VCaP (cell line): Measurements from ENCODE around the gene CALML4.

Source experiments
- H3K27ac ChIP-seq: fragments of 450-650 bp; 2 replicates; pipeline ENCODE4 v1.5.1; 2017
- CTCF ChIP-seq: fragments of 450-650 bp; conservative IDR thresholded peaks from 2 replicates; pipeline ENCODE4 v1.5.1; 2017; ENCODE audit warnings: mild to moderate bottlenecking, moderate library complexity

CALML4 gene

DNA sequence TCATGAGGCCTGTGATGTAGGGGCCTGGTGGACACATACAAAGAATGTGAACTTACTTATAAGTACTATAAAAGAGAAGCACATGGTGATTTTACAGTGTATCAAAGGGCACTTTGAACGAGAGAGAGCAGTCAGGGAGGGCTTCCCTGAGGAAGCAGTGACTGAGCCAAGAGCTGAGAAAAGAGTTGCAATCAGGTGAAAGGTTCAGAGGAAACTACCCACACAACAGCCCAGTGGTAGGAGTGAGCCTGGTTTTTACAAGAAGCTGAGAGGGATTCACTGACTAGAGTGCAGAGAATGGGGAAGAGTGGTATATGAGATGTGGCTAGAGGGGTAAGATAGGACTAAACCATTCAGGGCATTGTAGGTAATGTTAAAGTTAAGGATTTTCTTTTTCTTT, 57.1 kb downstream of the CALML4 start:
- no peak for TF ChIP-seq CTCF
- H3K27ac ChIP-seq, result no peak overlapping the region

DNA sequence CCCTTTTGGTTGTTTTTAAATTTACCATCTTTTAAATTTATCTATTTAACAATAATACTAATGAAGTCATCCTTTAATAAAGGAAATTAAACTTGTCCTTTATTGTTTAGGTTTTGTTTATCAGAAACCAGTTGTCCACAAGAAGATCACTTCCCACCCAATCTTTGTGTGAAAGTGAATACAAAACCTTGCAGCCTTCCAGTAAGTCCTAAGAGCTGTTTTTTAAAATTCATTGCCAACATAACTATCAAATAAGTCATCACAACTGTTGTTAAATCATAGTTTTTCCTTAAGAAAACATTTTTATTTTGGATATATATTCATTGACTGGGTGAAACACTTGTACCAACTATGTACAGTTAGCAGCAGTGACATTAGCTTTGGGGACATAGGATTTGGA, 59.4 kb downstream of the CALML4 start:
- no peak for TF ChIP-seq CTCF
- no peak overlapping the region for H3K27ac ChIP-seq

- H3K27ac ChIP-seq, result no peak overlapping the region
- TF ChIP-seq CTCF, result no peak
These were observed 61.3 kb downstream of the CALML4 start for GRCh38 chr15:68143785-68144184.

DNA sequence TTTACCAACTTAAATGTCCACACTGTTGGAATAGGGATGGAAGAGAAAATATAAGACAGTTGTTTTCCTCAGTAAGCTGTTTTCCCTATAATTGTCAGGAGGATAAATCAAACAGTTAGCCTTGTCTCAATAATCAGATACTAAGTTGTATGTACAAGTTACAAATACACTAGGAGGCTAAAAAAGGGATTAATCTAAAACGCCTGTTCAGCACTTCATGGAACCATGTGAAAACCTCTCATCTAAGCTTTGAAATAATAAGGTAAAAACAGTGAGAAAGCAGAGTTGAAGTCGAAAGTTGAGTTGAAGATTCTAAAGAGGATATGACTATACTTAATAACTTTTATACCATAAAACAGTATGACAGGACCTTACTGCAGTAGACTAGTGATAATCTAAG, 62.0 kb downstream of the CALML4 start:
- no peak for TF ChIP-seq CTCF
- H3K27ac ChIP-seq, result no peak overlapping the region
